Nucleus accumbens (tissue), 56 donors: ENCODE data around the gene TBL1X.
A peak's percentile ranks its signal among the peaks of the same experiment; 100 is the strongest.
"Not testable (repeated sequence)": the region's sequence is repeated elsewhere in the genome, so short reads cannot be mapped to it uniquely, and the experiment has no call there.

Experiments
- DNase-seq, 56 donors: peaks; one replicate each; lab custom pipeline; 2025; lab: John Stamatoyannopoulos, UW

Gene TBL1X

GRCh38 chrX:9738151-9738550, 273.3 kb downstream of the TBL1X start:
- no peak for DNase-seq

GRCh38 chrX:9739130-9739529, 274.3 kb downstream of the TBL1X start:
- no peak for DNase-seq

DNA sequence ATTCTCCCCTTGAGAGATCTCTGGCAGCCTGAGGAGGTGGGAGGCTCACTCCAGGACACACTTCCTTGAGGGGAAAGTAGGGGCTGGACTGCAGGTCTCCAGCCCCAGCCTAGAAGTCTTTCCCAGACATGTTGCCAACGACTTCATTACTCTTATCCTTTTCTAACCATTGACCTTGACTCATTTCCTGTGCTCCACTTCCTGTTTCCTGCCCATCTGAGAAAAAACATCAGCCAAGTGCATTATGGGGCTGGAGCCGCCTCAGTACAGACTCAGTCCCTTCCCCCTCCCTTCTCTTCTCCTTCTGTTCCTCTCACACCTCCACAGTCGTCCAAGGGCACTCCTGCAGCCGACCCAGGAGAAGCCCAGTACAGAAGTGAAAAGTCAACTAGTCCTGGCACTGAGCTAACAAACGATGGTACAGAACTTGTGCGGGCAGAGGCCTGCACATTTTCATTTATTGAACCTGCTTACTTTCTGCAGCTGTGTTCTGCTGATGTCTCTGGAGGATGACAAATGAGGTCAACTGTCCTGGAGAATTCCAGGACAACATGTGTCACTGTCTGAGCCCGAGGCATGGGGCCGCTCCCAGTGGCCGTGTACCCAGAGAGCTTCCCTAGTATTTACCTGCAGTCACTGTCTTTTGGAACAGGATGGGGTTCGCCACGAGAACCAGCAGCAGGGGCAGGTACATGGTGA, 280.7 kb downstream of the TBL1X start:
- no peak for DNase-seq

DNA sequence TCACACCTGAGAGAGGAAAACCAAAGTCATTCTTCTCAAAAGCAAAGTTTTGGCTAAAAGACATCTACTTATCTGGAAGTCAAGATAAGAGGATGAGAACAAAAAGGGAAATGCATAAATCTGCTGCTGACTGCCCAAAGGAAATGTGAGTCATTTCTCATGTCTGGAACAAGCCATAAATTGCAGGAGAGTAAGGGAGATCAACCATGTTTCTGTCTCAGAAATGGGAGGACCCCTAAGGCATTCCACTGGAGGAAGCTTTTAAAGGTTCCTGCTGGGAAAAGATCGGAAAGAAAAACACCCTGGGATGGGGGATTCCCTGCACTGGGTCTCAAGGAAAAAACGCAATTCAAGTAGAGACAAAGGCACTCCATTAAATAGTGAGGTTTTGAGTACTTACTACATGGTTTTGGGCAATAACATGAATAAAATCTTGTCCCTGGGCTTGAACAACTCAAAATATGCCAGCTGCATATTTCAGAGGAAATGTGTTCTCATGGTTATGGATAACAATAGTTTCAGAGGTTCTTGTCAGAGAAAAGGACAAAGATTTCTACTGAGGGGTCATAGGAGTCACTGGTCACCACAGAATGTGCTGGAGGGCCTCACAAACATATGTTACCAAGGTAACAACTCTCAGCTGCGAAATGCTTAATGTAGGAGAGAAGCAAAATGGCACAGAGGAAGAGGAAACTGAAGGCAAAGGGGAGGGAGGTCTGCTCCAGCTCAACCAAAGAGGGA, 281.5 kb downstream of the TBL1X start:
- DNase-seq, result no peak

- no peak for DNase-seq
Observed at GRCh38 chrX:9747644-9748043, 282.8 kb downstream of the TBL1X start.

DNA sequence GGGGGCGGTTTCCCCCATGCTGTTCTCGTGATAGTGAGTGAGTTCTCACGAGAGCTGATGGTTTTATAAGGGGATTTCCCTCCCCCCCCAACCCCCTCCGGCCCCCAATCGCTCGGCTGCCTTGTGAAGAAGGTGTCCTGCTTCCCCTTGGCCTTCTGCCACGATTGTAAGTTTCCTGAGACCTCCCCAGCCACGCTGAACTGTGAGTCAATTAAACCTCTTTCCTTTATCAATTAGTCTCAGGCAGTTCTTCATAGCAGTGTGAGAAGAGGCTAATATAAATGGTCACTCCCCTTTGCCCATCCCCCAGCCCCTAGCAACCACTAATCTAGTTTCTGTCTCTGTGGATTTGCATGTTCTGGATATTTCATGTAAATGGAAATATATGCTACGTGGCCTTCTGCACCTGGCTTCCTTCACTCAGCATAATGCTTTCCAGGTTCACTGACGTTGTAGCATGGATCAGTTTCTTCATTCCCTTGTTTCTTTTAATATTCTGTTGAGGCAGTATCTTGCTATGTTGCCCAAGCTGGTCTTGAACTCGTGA, 284.4 kb downstream of the TBL1X start:
- no peak for DNase-seq

GRCh38 chrX:9757366-9757765, 292.5 kb downstream of the TBL1X start:
- DNase-seq, result no peak

- no peak for DNase-seq
Observed at GRCh38 chrX:9758021-9758638, 293.3 kb downstream of the TBL1X start.

DNA sequence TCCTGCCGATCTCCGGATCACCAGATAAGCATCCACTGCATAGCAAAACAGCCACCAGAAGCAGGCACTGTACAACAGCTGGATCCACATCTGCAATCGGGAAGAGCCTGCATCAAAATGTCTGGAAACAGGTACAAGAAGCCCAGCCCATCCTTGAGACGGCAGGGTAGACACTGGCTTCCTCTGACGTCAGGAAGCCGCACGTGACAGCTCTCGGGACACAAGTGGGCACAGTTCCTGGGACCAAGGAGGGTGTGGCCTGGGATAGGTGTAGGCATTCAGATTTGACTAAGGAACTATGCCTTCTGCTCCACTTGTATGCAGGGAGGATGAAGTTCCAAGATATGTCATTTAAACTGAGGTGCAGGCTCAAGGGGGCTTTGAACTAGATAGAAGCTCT, 294.5 kb downstream of the TBL1X start:
- no peak for DNase-seq

- DNase-seq, result no peak
Observed at GRCh38 chrX:9765072-9765736, 300.3 kb downstream of the TBL1X start.

GRCh38 chrX:9765737-9766097, 300.9 kb downstream of the TBL1X start, which contains the start of gene GPR143:
GPR143 (minus strand) TSS chrX:9765847; CDS start chrX:9765817, 30 bp downstream.
- DNase-seq, result peak in 12 of 56 donors; percentile 0 to 41 (median 4)

- DNase-seq, result no peak
Observed at GRCh38 chrX:9767375-9767774, 302.5 kb downstream of the TBL1X start.

DNA sequence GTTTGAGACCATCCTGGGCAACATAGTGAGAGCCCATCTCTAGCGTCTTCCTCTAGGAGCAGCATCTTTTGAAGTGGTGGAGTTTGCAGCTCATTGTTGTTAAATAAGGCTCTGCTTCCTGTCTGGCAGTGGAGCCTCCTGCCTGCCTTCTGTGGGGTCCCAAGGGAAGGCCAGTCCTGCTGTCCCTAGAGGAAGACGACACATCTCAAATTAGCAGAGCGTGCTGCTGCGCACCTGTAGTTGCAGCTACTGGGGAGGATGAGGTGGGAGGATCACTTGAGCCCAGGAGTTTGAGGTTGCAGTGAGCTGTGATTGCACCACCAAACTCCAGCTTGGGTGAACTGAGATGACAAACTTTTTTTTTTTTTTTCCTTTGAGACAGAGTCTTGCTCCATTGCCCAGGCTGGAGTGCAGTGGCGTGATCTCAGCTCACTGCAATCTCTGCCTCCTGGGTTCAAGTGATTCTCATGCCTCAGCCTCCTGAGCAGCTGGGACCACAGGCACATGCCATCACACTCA, 303.5 kb downstream of the TBL1X start:
- DNase-seq, result not testable (repeated sequence)

DNA sequence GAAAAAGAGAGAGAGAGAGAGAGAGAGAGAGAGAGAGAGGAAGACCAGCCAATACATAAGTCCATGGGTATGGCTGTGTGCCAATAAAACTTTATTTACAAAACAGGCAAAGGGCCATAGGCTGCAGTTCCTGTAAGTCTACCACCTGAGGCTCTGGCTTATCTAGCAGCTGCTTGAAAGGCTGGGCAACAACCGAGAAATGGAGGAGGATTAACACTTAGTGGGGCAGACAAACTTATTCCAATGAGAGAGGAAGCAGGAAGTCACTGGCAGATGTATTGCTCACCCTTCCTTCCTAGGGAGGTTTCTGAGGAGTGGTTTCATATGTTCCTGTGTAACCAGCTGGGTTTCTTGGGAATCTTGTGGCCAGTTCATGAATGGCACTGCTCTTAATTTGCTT, 305.5 kb downstream of the TBL1X start:
- DNase-seq, result no peak

- DNase-seq, result no peak
Observed at GRCh38 chrX:9772943-9773342, 308.1 kb downstream of the TBL1X start.

- DNase-seq, result no peak
Observed at GRCh38 chrX:9775930-9776329, 311.1 kb downstream of the TBL1X start.

DNA sequence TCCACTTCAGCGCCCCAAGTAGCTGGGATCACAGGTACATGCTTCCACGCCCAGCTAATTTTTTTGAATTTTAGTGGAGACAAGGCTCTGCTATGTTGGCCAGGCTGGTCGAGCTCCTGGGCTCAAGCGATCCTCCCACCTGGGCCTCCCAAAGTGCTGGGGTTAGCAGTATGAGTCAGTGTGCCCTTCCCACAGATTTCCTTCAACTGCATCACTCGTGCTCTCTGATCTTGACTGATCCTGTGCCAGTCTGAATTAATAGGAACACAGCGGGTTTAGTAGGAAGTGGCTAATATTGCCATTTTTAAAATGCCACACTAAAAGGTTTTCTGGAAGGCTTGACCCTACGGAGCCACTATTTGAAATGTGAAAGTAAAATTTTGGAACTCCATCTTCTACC, 317.1 kb downstream of the TBL1X start:
- no peak for DNase-seq

- DNase-seq, result no peak
Observed at GRCh38 chrX:9784332-9784731, 319.5 kb downstream of the TBL1X start.

- DNase-seq, result no peak
Observed at GRCh38 chrX:9785254-9785943, 320.5 kb downstream of the TBL1X start.
